ENCODE data around the gene AFAP1. TPM values are rescaled to one million over a fixed set of nuclear protein-coding genes. Genes with fewer than 3 reads are reported as not detected.

The AFAP1 gene
- total RNA-seq, 1 experiment from 2014 or later, result 23.6 TPM

DNA sequence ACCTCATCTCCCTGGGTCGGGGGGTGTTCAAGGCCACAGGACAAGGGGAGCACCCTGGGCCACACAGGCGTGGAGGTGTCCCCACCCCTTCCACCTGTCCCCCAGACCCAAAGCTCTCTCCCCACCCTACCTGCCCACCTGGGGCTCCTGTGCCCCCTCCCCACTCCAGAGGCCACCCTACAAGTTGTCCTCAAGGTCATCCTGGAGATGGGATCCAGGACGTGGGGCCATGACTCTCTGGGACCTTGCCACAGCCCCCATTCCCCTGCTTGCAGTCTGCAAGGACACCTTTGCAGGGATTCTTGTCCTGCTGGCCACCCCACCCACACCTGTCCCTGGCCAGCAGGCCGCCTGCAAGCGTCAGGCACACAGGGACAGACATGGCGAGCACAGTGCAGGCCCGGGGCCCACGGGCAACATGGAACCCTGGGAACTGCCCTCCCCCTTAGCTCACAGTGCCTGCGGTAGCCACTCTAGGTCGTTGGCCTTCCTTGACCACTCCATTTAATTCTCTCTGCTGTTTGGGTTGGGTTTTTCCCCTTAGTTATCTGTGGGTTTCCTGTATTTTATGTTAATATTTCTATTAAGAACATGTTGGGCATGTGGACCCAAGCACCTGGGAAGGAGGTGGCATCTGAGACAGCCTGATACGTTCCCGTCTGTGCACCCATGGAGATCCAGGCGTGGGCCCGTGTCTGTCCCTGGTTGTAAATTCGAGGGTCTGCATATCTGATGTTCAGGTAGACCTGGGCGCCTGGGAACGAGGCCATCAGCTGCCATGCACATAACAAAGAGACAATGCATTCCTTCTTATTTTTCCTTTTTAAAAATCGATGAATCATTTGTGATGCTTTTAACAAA lies 197.5 kb downstream of the AFAP1 start (continued):
- TF ChIP-seq, protein P1, sequence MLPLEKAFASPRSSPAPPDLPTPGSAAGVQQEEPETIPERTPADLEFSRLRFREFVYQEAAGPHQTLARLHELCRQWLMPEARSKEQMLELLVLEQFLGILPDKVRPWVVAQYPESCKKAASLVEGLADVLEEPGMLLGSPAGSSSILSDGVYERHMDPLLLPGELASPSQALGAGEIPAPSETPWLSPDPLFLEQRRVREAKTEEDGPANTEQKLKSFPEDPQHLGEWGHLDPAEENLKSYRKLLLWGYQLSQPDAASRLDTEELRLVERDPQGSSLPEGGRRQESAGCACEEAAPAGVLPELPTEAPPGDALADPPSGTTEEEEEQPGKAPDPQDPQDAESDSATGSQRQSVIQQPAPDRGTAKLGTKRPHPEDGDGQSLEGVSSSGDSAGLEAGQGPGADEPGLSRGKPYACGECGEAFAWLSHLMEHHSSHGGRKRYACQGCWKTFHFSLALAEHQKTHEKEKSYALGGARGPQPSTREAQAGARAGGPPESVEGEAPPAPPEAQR (CRISPR knock-in tag; IDR thresholded peaks at IDR 0.05), result no peak
- TF ChIP-seq ESRRA (CRISPR knock-in tag; IDR thresholded peaks at IDR 0.05; ENCODE audit: borderline replicate concordance) (no peak), NFATC4 (CRISPR knock-in tag; IDR thresholded peaks at IDR 0.05) (no peak)
- TF ChIP-seq, protein P2, sequence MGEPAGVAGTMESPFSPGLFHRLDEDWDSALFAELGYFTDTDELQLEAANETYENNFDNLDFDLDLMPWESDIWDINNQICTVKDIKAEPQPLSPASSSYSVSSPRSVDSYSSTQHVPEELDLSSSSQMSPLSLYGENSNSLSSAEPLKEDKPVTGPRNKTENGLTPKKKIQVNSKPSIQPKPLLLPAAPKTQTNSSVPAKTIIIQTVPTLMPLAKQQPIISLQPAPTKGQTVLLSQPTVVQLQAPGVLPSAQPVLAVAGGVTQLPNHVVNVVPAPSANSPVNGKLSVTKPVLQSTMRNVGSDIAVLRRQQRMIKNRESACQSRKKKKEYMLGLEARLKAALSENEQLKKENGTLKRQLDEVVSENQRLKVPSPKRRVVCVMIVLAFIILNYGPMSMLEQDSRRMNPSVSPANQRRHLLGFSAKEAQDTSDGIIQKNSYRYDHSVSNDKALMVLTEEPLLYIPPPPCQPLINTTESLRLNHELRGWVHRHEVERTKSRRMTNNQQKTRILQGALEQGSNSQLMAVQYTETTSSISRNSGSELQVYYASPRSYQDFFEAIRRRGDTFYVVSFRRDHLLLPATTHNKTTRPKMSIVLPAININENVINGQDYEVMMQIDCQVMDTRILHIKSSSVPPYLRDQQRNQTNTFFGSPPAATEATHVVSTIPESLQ (CRISPR knock-in tag; IDR thresholded peaks at IDR 0.05), result no peak
- TF ChIP-seq, protein P3, sequence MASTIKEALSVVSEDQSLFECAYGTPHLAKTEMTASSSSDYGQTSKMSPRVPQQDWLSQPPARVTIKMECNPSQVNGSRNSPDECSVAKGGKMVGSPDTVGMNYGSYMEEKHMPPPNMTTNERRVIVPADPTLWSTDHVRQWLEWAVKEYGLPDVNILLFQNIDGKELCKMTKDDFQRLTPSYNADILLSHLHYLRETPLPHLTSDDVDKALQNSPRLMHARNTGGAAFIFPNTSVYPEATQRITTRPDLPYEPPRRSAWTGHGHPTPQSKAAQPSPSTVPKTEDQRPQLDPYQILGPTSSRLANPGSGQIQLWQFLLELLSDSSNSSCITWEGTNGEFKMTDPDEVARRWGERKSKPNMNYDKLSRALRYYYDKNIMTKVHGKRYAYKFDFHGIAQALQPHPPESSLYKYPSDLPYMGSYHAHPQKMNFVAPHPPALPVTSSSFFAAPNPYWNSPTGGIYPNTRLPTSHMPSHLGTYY (CRISPR knock-in tag; IDR thresholded peaks at IDR 0.05), result no peak

DNA sequence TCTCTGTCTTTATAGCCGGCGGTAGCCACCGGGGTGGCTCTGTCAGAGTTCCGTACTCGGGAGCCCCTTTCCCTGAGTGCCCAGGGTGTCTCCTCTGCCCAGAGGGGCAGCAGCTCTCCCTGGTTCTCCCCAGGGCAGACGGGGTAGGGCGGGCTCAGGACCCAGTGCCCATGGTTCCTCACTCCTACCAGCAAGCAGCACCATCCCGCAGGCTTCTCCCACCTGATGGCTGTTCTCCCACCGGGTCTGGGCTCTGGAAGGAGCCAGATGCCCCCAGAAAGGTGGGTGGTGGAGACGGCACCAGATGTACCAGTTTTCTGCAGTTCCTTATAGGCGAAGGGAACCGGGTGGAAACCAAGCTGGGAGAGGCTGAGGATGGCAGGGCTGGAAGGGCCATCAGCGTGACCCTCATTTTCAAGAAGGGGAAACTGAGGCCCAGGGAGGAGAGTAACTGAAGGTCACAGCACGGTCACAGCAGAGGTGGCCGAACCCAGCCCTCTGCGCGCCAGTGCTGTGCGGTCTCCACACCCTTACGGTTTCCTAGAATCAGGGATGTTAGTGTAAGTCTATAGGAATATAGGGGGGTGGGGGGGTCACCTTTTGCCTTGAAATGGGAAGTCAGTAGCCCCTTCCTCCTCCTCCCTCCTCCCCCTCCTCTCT lies 198.7 kb downstream of the AFAP1 start:
- POLR2A ChIA-PET, result no interaction called here
- H3K27ac Mint-ChIP-seq, result no peak overlapping the region
- DNase-seq (ENCODE audit: low spot score) (no peak), ATAC-seq (no peak)
- no peaks in the 10 kb centered on the region for H3K27me3 Mint-ChIP-seq (ENCODE audit: low read depth)
- no peaks in the 10 kb centered on the region for H3K4me1 Mint-ChIP-seq
- no peaks in the 10 kb centered on the region for H3K9me3 Mint-ChIP-seq
- CTCF ChIA-PET, result no interaction called here
- TF ChIP-seq SMAD4 (CRISPR knock-in tag; IDR thresholded peaks at IDR 0.05) (no peak), EMX1 (CRISPR knock-in tag; IDR thresholded peaks at IDR 0.05) (no peak), FOXJ3 (CRISPR knock-in tag; IDR thresholded peaks at IDR 0.05; ENCODE audit: borderline replicate concordance) (no peak), OVOL2 (CRISPR knock-in tag; IDR thresholded peaks at IDR 0.05; ENCODE audit: borderline replicate concordance) (no peak), ZNF232 (CRISPR knock-in tag; IDR thresholded peaks at IDR 0.05) (no peak), JAZF1 (CRISPR knock-in tag; IDR thresholded peaks at IDR 0.05) (no peak), NR3C1 (CRISPR knock-in tag; conservative IDR thresholded peaks at IDR 0.05; ENCODE audit: low read depth) (no peak), ZNF396 (CRISPR knock-in tag; IDR thresholded peaks at IDR 0.05; ENCODE audit: borderline replicate concordance) (no peak), ZNF121 (CRISPR knock-in tag; IDR thresholded peaks at IDR 0.05) (no peak), JUN (CRISPR knock-in tag; IDR thresholded peaks at IDR 0.05) (no peak), TEAD4 (CRISPR knock-in tag; IDR thresholded peaks at IDR 0.05) (no peak), HMGA2 (CRISPR knock-in tag; IDR thresholded peaks at IDR 0.05) (no peak)
- TF ChIP-seq, protein P4, sequence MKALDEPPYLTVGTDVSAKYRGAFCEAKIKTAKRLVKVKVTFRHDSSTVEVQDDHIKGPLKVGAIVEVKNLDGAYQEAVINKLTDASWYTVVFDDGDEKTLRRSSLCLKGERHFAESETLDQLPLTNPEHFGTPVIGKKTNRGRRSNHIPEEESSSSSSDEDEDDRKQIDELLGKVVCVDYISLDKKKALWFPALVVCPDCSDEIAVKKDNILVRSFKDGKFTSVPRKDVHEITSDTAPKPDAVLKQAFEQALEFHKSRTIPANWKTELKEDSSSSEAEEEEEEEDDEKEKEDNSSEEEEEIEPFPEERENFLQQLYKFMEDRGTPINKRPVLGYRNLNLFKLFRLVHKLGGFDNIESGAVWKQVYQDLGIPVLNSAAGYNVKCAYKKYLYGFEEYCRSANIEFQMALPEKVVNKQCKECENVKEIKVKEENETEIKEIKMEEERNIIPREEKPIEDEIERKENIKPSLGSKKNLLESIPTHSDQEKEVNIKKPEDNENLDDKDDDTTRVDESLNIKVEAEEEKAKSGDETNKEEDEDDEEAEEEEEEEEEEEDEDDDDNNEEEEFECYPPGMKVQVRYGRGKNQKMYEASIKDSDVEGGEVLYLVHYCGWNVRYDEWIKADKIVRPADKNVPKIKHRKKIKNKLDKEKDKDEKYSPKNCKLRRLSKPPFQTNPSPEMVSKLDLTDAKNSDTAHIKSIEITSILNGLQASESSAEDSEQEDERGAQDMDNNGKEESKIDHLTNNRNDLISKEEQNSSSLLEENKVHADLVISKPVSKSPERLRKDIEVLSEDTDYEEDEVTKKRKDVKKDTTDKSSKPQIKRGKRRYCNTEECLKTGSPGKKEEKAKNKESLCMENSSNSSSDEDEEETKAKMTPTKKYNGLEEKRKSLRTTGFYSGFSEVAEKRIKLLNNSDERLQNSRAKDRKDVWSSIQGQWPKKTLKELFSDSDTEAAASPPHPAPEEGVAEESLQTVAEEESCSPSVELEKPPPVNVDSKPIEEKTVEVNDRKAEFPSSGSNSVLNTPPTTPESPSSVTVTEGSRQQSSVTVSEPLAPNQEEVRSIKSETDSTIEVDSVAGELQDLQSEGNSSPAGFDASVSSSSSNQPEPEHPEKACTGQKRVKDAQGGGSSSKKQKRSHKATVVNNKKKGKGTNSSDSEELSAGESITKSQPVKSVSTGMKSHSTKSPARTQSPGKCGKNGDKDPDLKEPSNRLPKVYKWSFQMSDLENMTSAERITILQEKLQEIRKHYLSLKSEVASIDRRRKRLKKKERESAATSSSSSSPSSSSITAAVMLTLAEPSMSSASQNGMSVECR (CRISPR knock-in tag; IDR thresholded peaks at IDR 0.05; ENCODE audit: borderline replicate concordance), result no peak
- TF ChIP-seq, protein P5, sequence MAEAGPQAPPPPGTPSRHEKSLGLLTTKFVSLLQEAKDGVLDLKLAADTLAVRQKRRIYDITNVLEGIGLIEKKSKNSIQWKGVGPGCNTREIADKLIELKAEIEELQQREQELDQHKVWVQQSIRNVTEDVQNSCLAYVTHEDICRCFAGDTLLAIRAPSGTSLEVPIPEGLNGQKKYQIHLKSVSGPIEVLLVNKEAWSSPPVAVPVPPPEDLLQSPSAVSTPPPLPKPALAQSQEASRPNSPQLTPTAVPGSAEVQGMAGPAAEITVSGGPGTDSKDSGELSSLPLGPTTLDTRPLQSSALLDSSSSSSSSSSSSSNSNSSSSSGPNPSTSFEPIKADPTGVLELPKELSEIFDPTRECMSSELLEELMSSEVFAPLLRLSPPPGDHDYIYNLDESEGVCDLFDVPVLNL (CRISPR knock-in tag; IDR thresholded peaks at IDR 0.05; ENCODE audit: borderline replicate concordance, low read depth), result no peak
- TF ChIP-seq, protein P6, sequence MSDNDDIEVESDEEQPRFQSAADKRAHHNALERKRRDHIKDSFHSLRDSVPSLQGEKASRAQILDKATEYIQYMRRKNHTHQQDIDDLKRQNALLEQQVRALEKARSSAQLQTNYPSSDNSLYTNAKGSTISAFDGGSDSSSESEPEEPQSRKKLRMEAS (CRISPR knock-in tag; IDR thresholded peaks at IDR 0.05), result no peak
- TF ChIP-seq, protein P7, sequence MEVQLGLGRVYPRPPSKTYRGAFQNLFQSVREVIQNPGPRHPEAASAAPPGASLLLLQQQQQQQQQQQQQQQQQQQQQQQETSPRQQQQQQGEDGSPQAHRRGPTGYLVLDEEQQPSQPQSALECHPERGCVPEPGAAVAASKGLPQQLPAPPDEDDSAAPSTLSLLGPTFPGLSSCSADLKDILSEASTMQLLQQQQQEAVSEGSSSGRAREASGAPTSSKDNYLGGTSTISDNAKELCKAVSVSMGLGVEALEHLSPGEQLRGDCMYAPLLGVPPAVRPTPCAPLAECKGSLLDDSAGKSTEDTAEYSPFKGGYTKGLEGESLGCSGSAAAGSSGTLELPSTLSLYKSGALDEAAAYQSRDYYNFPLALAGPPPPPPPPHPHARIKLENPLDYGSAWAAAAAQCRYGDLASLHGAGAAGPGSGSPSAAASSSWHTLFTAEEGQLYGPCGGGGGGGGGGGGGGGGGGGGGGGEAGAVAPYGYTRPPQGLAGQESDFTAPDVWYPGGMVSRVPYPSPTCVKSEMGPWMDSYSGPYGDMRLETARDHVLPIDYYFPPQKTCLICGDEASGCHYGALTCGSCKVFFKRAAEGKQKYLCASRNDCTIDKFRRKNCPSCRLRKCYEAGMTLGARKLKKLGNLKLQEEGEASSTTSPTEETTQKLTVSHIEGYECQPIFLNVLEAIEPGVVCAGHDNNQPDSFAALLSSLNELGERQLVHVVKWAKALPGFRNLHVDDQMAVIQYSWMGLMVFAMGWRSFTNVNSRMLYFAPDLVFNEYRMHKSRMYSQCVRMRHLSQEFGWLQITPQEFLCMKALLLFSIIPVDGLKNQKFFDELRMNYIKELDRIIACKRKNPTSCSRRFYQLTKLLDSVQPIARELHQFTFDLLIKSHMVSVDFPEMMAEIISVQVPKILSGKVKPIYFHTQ (CRISPR knock-in tag; IDR thresholded peaks at IDR 0.05), result no peak
- H3K4me3 Mint-ChIP-seq, result no peak overlapping the region
- no peaks in the 10 kb centered on the region for H3K36me3 Mint-ChIP-seq
